Measurements from ENCODE around the gene TMEM244.

GRCh38 chr6:129865013-129865412 is 3.9 kb upstream of the TMEM244 start:
- TF ChIP-seq CTCF (IDR thresholded peaks at IDR 0.05 in 4 of 5, conservative IDR thresholded peaks at IDR 0.05 in 1 of 5) (no peak), POLR2A (IDR thresholded peaks at IDR 0.05) (no peak)

All from gastrocnemius medialis (tissue), 4 donors.